CD4-positive, alpha-beta T cell treated with Interleukin-6 at 100 ng/mL for 8 hours (primary cell): Measurements from ENCODE around the gene NLRP3.
A peak's percentile ranks its signal among the peaks of the same experiment; 100 is the strongest.
"Not testable (repeated sequence)": the region's sequence is repeated elsewhere in the genome, so short reads cannot be mapped to it uniquely, and the experiment has no call there.

Source experiments
- DNase-seq: peaks from one replicate; pipeline ENCODE4 v3.0.0-alpha.2; 2020; ENCODE audit warnings: mixed read lengths, low spot score

Gene NLRP3

GRCh38 chr1:247390996-247391395 is 25.0 kb upstream of the NLRP3 start:
- DNase-seq, result no peak

GRCh38 chr1:247392088-247392487 is 23.9 kb upstream of the NLRP3 start:
- DNase-seq, result no peak

GRCh38 chr1:247395075-247395474 is 20.9 kb upstream of the NLRP3 start:
- not testable (repeated sequence) for DNase-seq

GRCh38 chr1:247400685-247401084 is 15.3 kb upstream of the NLRP3 start:
- DNase-seq, result no peak

- no peak for DNase-seq
Observed at GRCh38 chr1:247401310-247402119, 14.5 kb upstream of the NLRP3 start.

GRCh38 chr1:247402120-247402675 is 13.8 kb upstream of the NLRP3 start:
- DNase-seq, result no peak

- DNase-seq, result no peak
Observed at GRCh38 chr1:247406014-247406656, 9.8 kb upstream of the NLRP3 start.

GRCh38 chr1:247407180-247407616 is 8.8 kb upstream of the NLRP3 start:
- DNase-seq, result peak; percentile 86

GRCh38 chr1:247408100-247408499 is 7.9 kb upstream of the NLRP3 start:
- no peak for DNase-seq

- DNase-seq, result peak; percentile 42
Observed at GRCh38 chr1:247409869-247410544, 6.0 kb upstream of the NLRP3 start.

- no peak for DNase-seq
Observed at GRCh38 chr1:247411621-247412327, 4.2 kb upstream of the NLRP3 start.

GRCh38 chr1:247417831-247418230 is 1.9 kb downstream of the NLRP3 start:
- DNase-seq, result no peak

GRCh38 chr1:247419336-247419735 is 3.4 kb downstream of the NLRP3 start:
- no peak for DNase-seq

GRCh38 chr1:247421074-247421473 is 5.1 kb downstream of the NLRP3 start:
- DNase-seq, result no peak

- DNase-seq, result no peak
Observed at GRCh38 chr1:247429496-247429895, 13.5 kb downstream of the NLRP3 start.

- DNase-seq, result no peak
Observed at GRCh38 chr1:247430434-247430833, 14.5 kb downstream of the NLRP3 start.

- DNase-seq, result no peak
Observed at GRCh38 chr1:247431643-247432042, 15.7 kb downstream of the NLRP3 start.

- no peak for DNase-seq
Observed at GRCh38 chr1:247434005-247434404, 18.0 kb downstream of the NLRP3 start.

GRCh38 chr1:247435030-247435758 is 19.2 kb downstream of the NLRP3 start:
- DNase-seq, result no peak

- no peak for DNase-seq
Observed at GRCh38 chr1:247435759-247436147, 19.8 kb downstream of the NLRP3 start.
